ENCODE data around the gene DNAH14.
A peak's percentile ranks its signal among the peaks of the same experiment; 100 is the strongest.
"Not testable (repeated sequence)": the region's sequence is repeated elsewhere in the genome, so short reads cannot be mapped to it uniquely, and the experiment has no call there.

Gene DNAH14

GRCh38 chr1:224882264-224882663 lies 47.2 kb upstream of the DNAH14 start:
- H3K79me1 ChIP-seq (ENCODE audit: low read depth, low read length): no peaks in the 10 kb centered on the region
- no peaks in the 10 kb centered on the region for H3K36me3 ChIP-seq (replicated peaks in 1 of 2; ENCODE audit: control insufficient read depth in 2 of 2, insufficient read depth in 2 of 2, low read length in 2 of 2)
- no peak overlapping the region for H2BK5ac ChIP-seq (ENCODE audit: low read length)
- no peaks in the 10 kb centered on the region for H3K9me3 ChIP-seq (replicated peaks in 1 of 2; ENCODE audit: control insufficient read depth in 2 of 2, insufficient read depth in 1 of 2, low read depth in 1 of 2, low read length in 2 of 2)
- no peak overlapping the region for H3K23ac ChIP-seq (ENCODE audit: low read depth, low read length, poor library complexity)
- no peak overlapping the region for H3K4me2 ChIP-seq (ENCODE audit: insufficient read depth, low read length, poor library complexity, severe bottlenecking)
- no peak overlapping the region for H3K4me3 ChIP-seq (ENCODE audit: low read length in 2 of 2)
- H3K4me1 ChIP-seq (ENCODE audit: control insufficient read depth in 2 of 2, insufficient read depth in 1 of 2, low read depth in 1 of 2, low read length in 2 of 2): peaks cover 3 to 10% of the 10 kb centered on the region in 2 donors
- no peak overlapping the region for H3K14ac ChIP-seq (ENCODE audit: low read length)
- no peak overlapping the region for H2BK12ac ChIP-seq (ENCODE audit: low read length)
- no peak overlapping the region for H2AFZ ChIP-seq (ENCODE audit: low read length)
- H2AK5ac ChIP-seq (ENCODE audit: low read depth, low read length): no peak overlapping the region
- H3K27me3 ChIP-seq (ENCODE audit: control insufficient read depth in 3 of 3, insufficient read depth in 3 of 3, low read depth in 1 of 3, low read length in 3 of 3): no peaks in the 10 kb centered on the region
- no peak overlapping the region for H3K4ac ChIP-seq (ENCODE audit: low read length)
- no peak overlapping the region for H2BK120ac ChIP-seq (ENCODE audit: low read depth, low read length)
- H2BK15ac ChIP-seq (ENCODE audit: low read length): peak overlapping the region; percentile 37
- H3K18ac ChIP-seq (ENCODE audit: low read length): no peak overlapping the region
- no peak overlapping the region for H3K9ac ChIP-seq (ENCODE audit: low read depth, low read length, poor library complexity)
- H4K8ac ChIP-seq (ENCODE audit: low read depth, low read length): no peak overlapping the region
- no CpG with 5 or more reads among the region's 4 CpGs for WGBS, 2 donors (ENCODE audit: extremely low coverage in 2 of 2, insufficient read length in 2 of 2, insufficient replicate concordance in 1 of 2)
- no peak overlapping the region for H3K27ac ChIP-seq (replicated peaks; ENCODE audit: low read length)
- DNase-seq (ENCODE audit: low spot score): no peak
- no peak overlapping the region for H4K91ac ChIP-seq (ENCODE audit: low read depth, low read length, poor library complexity)

- no peak overlapping the region for H3K4me2 ChIP-seq (ENCODE audit: insufficient read depth, low read length, poor library complexity, severe bottlenecking)
- H3K9me3 ChIP-seq (replicated peaks in 1 of 2; ENCODE audit: control insufficient read depth in 2 of 2, insufficient read depth in 1 of 2, low read depth in 1 of 2, low read length in 2 of 2): no peaks in the 10 kb centered on the region
- no peak overlapping the region for H2BK12ac ChIP-seq (ENCODE audit: low read length)
- no peak for DNase-seq (ENCODE audit: low spot score)
- H3K4me1 ChIP-seq (ENCODE audit: control insufficient read depth in 2 of 2, insufficient read depth in 1 of 2, low read depth in 1 of 2, low read length in 2 of 2): peaks cover 3 to 10% of the 10 kb centered on the region in 2 donors
- no peak overlapping the region for H2BK5ac ChIP-seq (ENCODE audit: low read length)
- no peak overlapping the region for H2BK120ac ChIP-seq (ENCODE audit: low read depth, low read length)
- H4K91ac ChIP-seq (ENCODE audit: low read depth, low read length, poor library complexity): no peak overlapping the region
- WGBS, 2 donors (ENCODE audit: extremely low coverage in 2 of 2, insufficient read length in 2 of 2, insufficient replicate concordance in 1 of 2): no CpG with 5 or more reads among the region's 2 CpGs
- H2BK15ac ChIP-seq (ENCODE audit: low read length): no peak overlapping the region
- H2AK5ac ChIP-seq (ENCODE audit: low read depth, low read length): no peak overlapping the region
- no peak overlapping the region for H3K18ac ChIP-seq (ENCODE audit: low read length)
- no peak overlapping the region for H3K14ac ChIP-seq (ENCODE audit: low read length)
- no peak overlapping the region for H3K4me3 ChIP-seq (ENCODE audit: low read length in 2 of 2)
- H3K36me3 ChIP-seq (replicated peaks in 1 of 2; ENCODE audit: control insufficient read depth in 2 of 2, insufficient read depth in 2 of 2, low read length in 2 of 2): no peaks in the 10 kb centered on the region
- no peak overlapping the region for H2AFZ ChIP-seq (ENCODE audit: low read length)
- no peak overlapping the region for H3K4ac ChIP-seq (ENCODE audit: low read length)
- H3K79me1 ChIP-seq (ENCODE audit: low read depth, low read length): no peaks in the 10 kb centered on the region
- no peak overlapping the region for H3K27ac ChIP-seq (replicated peaks; ENCODE audit: low read length)
- H3K9ac ChIP-seq (ENCODE audit: low read depth, low read length, poor library complexity): no peak overlapping the region
- no peaks in the 10 kb centered on the region for H3K27me3 ChIP-seq (ENCODE audit: control insufficient read depth in 3 of 3, insufficient read depth in 3 of 3, low read depth in 1 of 3, low read length in 3 of 3)
- no peak overlapping the region for H4K8ac ChIP-seq (ENCODE audit: low read depth, low read length)
- H3K23ac ChIP-seq (ENCODE audit: low read depth, low read length, poor library complexity): no peak overlapping the region
Measured at GRCh38 chr1:224883091-224883490, 46.4 kb upstream of the DNAH14 start.

DNA sequence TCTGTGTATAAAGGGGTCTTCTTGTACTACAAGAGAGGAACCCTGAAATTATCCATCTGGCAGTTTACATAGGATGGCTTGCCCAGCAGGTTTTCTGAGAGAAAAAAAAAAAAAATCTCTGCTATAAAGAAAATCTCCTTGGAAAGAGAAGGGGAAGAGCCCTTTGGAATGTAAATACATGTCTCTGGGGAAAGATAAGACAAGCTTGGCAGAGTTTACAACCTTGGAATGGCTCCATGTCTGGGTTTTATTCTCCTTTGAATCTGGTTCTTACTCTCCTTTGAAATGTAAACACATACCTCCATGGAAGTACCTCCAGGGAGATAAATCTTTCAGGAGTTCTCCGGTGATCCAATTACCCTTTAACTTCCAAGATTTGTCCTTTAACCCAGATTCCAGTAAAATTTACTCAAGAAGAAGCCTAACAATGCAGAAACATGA lies 45.1 kb upstream of the DNAH14 start:
- H2BK120ac ChIP-seq (ENCODE audit: low read depth, low read length): no peak overlapping the region
- no peak overlapping the region for H3K27ac ChIP-seq (replicated peaks; ENCODE audit: low read length)
- no peak for DNase-seq (ENCODE audit: low spot score)
- H2AFZ ChIP-seq (ENCODE audit: low read length): no peak overlapping the region
- no CpG with 5 or more reads among the region's 1 CpG for WGBS, 2 donors (ENCODE audit: extremely low coverage in 2 of 2, insufficient read length in 2 of 2, insufficient replicate concordance in 1 of 2)
- H3K4me3 ChIP-seq (ENCODE audit: low read length in 2 of 2): no peak overlapping the region
- H2AK5ac ChIP-seq (ENCODE audit: low read depth, low read length): no peak overlapping the region
- no peak overlapping the region for H2BK12ac ChIP-seq (ENCODE audit: low read length)
- H2BK15ac ChIP-seq (ENCODE audit: low read length): no peak overlapping the region
- no peaks in the 10 kb centered on the region for H3K9me3 ChIP-seq (replicated peaks in 1 of 2; ENCODE audit: control insufficient read depth in 2 of 2, insufficient read depth in 1 of 2, low read depth in 1 of 2, low read length in 2 of 2)
- H3K4ac ChIP-seq (ENCODE audit: low read length): no peak overlapping the region
- H3K4me1 ChIP-seq (ENCODE audit: control insufficient read depth in 2 of 2, insufficient read depth in 1 of 2, low read depth in 1 of 2, low read length in 2 of 2): peaks cover 3 to 8% of the 10 kb centered on the region in 2 donors
- no peaks in the 10 kb centered on the region for H3K79me1 ChIP-seq (ENCODE audit: low read depth, low read length)
- no peak overlapping the region for H4K8ac ChIP-seq (ENCODE audit: low read depth, low read length)
- no peak overlapping the region for H3K23ac ChIP-seq (ENCODE audit: low read depth, low read length, poor library complexity)
- no peak overlapping the region for H3K9ac ChIP-seq (ENCODE audit: low read depth, low read length, poor library complexity)
- no peak overlapping the region for H4K91ac ChIP-seq (ENCODE audit: low read depth, low read length, poor library complexity)
- H3K36me3 ChIP-seq (replicated peaks in 1 of 2; ENCODE audit: control insufficient read depth in 2 of 2, insufficient read depth in 2 of 2, low read length in 2 of 2): no peaks in the 10 kb centered on the region
- H3K18ac ChIP-seq (ENCODE audit: low read length): no peak overlapping the region
- no peaks in the 10 kb centered on the region for H3K27me3 ChIP-seq (ENCODE audit: control insufficient read depth in 3 of 3, insufficient read depth in 3 of 3, low read depth in 1 of 3, low read length in 3 of 3)
- H3K14ac ChIP-seq (ENCODE audit: low read length): no peak overlapping the region
- no peak overlapping the region for H2BK5ac ChIP-seq (ENCODE audit: low read length)
- H3K4me2 ChIP-seq (ENCODE audit: insufficient read depth, low read length, poor library complexity, severe bottlenecking): no peak overlapping the region

DNA sequence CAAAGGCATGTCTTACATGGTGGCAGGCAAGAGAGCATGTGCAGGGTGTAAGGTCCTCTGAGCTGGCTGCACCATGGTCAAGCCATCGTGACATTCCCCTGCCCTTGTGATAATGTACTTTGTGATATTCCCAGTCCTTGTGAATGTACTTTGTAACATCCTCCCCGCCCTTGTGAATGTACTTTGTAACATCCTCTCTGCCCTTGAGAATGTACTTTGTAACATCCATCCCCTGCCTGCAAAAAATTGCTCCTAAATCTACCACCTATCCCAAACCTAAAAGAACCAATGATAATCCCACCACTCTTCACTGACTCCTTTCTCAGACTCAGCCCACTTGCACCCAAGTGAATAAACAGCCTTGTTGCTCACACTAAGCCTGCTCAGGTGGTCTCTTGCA lies 44.1 kb upstream of the DNAH14 start:
- not testable (repeated sequence) for H3K9ac ChIP-seq (ENCODE audit: low read depth, low read length, poor library complexity); DNase-seq (ENCODE audit: low spot score); H3K4me2 ChIP-seq (ENCODE audit: insufficient read depth, low read length, poor library complexity, severe bottlenecking); H3K4me3 ChIP-seq (ENCODE audit: low read length in 2 of 2); H2AFZ ChIP-seq (ENCODE audit: low read length); H3K9me3 ChIP-seq (replicated peaks in 1 of 2; ENCODE audit: control insufficient read depth in 2 of 2, insufficient read depth in 1 of 2, low read depth in 1 of 2, low read length in 2 of 2); H4K8ac ChIP-seq (ENCODE audit: low read depth, low read length); H3K23ac ChIP-seq (ENCODE audit: low read depth, low read length, poor library complexity); H3K27me3 ChIP-seq (ENCODE audit: control insufficient read depth in 3 of 3, insufficient read depth in 3 of 3, low read depth in 1 of 3, low read length in 3 of 3); H2BK12ac ChIP-seq (ENCODE audit: low read length); H3K4me1 ChIP-seq (ENCODE audit: control insufficient read depth in 2 of 2, insufficient read depth in 1 of 2, low read depth in 1 of 2, low read length in 2 of 2); H2BK120ac ChIP-seq (ENCODE audit: low read depth, low read length); H3K36me3 ChIP-seq (replicated peaks in 1 of 2; ENCODE audit: control insufficient read depth in 2 of 2, insufficient read depth in 2 of 2, low read length in 2 of 2); H2BK5ac ChIP-seq (ENCODE audit: low read length); H2AK5ac ChIP-seq (ENCODE audit: low read depth, low read length); H3K18ac ChIP-seq (ENCODE audit: low read length); H3K27ac ChIP-seq (replicated peaks; ENCODE audit: low read length); H3K14ac ChIP-seq (ENCODE audit: low read length); H4K91ac ChIP-seq (ENCODE audit: low read depth, low read length, poor library complexity); H3K79me1 ChIP-seq (ENCODE audit: low read depth, low read length); H3K4ac ChIP-seq (ENCODE audit: low read length); H2BK15ac ChIP-seq (ENCODE audit: low read length)
- no CpG with 5 or more reads among the region's 2 CpGs for WGBS, 2 donors (ENCODE audit: extremely low coverage in 2 of 2, insufficient read length in 2 of 2, insufficient replicate concordance in 1 of 2)

Measured in neuronal stem cell (in vitro differentiated cells).